GM19438 (cell line): ENCODE data around the gene GDPD2.

Experiments used
- ATAC-seq: cut with Tn5 transposase; IDR thresholded peaks from one replicate; pipeline ENCODE4 v1.9.1; 2021; ENCODE audit warnings: low read depth; ENCODE audit not compliant: unreplicated experiment

The GDPD2 gene

DNA sequence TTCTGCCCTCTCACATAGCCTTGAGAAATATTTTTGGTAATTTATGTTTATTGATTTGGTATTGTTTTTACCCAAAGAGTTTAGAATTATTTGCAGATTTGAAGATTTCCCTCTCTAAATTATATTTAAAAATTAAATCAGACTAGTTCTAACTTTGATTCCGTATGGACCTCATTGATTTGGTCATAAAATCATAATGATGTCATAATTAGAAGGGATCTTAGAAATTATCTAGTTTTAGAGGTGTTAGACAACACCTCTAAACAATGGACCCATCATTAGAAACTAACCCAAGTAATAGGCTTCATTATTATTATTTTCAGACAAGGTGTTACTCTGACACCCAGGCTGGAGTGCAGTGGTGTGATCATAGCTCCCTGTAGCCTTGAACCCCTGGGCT is 45.6 kb downstream of the GDPD2 start:
- ATAC-seq, result no peak

DNA sequence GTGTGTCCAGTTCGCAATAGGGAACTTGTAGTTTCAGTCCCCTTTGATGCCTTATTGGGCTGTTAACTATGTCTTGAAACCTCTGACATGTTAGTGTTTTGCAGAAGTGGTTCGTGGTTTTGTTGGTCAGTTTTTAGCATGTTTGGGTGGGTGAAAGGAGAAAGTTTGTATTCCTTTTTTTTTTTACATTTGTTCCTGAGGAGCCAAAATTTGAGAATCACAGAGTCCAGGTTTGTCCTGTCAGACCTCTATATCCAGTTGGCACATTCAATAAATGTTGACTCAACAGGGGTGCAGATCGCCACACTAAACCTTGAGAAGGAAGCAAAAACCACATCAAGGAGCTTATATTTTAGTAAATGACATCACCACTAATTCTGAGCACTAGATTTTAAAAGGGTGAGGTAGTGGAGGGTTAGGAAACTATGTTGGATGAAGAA is 47.8 kb downstream of the GDPD2 start:
- no peak for ATAC-seq

DNA sequence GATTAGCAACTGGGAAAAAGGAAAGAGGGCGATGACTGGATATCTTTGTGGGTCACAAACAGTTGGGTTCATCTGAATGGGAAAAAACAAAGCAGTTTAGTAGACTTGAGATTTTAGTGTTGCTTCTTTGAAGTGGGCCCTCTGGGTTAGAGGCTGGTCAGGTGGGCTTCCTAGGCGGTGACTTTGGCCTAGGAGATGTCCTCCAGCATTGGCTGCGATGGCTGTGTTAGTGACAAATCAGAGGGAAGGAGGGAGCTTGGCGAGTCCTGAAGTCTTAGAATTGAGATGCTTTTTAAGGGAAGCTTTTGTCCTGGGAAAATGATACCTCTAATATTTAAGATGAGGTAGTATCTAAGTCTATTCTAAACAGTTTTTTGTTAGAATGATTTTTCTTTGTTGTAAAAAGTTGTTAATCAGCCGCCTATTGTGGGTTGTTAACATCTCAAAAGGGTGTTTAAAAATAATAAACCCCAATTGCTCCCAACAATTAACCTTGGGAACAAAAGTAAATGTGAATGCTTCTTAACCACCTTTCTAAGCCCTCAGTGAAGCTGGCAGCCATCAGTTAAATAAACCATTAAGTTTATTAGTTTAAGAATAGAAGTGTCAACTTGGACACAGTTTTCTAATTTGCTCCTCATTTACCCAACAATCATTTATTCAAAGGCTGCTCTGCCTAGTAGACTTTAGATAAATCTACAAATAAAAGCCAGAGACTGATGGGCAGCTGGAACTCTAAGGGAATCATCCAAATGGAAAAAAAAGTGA is 53.2 kb downstream of the GDPD2 start:
- ATAC-seq, result no peak

DNA sequence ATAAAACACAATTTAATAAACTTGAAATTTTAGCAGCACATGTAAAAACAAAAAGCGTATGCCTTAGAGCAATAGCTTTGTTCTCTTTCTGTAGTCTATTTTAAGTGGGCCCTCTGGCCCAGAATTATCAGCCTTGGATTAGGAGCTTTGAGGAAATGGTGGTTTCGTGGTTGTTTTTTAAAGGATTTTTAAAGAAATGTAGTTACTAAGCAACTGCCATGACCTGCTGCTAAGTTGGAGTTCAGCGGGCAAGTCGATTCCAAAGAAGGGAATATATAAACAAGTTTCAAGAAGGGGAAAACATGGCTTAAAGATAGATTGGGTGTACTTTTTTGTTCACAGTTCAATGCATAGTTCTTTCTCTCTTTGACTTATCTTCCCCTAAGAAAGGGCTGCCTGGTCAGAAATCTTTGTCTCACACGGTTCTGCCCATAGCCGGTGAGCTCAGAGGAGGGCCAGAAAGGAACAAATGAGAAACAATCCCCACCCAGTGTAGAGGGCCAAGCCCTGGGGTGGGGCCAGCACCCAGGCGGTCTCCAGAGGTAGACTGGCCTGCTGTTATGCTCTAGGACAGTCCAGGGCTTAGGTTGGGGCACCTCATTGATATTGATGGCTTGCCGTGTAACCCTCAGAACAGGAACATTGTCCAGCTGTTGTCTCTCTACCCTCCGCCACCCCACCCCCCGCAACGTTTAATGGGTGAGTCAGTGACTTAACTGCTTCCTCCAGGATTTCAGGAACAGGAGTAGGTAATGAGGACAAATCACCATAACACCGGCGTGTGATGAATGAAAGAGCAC is 54.0 kb downstream of the GDPD2 start:
- no peak for ATAC-seq

DNA sequence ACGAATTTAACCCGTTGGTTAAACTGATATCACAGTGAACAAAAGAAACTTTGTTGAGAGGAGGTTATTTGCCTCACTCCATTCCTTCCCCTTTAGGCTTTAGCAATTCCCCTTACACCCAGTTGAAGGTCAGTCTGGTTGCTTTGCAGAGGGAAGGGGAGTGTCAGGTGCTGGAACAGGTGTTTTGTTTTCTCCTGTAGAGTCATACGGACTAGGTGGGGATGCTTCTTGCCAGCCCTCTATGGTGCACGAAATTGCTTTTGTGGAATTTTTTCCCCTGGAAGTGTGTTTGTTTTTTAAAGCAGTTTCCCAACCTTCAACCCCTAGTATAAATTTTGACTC is 54.6 kb downstream of the GDPD2 start:
- no peak for ATAC-seq

DNA sequence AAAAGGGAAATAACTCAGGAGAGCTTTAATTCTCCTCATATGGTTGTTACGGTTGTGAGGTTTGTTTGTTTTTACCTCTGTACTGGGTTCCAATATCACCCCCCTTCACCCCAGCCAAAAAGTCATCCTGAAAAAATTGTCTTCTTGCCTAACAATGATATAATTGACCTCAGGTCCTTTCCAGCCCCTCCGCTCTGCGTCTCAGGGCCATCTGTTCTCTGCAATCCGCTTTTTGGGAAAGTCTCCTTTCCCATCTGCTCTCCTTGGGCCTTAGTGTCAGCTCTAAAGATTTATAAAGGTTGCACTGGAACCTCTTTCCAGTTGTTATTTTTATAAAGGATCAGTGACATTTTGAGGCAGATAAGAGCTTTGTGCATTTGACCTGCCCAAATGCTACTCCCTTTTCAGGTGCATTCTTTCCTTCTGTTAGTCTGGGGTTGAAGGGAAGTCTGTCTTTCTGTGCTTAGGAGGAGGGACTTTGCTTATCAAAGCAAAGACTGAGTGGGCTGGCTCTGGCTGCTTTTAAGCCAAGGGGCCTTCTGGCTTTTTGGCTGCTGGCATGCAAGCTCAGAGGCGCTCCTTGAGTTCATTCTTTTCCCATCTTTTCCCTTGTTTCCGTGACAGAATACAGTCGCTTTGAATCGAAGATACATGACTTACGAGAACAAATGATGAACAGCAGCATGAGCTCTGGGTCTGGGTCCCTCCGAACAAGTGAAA is 55.6 kb downstream of the GDPD2 start:
- ATAC-seq, result no peak

DNA sequence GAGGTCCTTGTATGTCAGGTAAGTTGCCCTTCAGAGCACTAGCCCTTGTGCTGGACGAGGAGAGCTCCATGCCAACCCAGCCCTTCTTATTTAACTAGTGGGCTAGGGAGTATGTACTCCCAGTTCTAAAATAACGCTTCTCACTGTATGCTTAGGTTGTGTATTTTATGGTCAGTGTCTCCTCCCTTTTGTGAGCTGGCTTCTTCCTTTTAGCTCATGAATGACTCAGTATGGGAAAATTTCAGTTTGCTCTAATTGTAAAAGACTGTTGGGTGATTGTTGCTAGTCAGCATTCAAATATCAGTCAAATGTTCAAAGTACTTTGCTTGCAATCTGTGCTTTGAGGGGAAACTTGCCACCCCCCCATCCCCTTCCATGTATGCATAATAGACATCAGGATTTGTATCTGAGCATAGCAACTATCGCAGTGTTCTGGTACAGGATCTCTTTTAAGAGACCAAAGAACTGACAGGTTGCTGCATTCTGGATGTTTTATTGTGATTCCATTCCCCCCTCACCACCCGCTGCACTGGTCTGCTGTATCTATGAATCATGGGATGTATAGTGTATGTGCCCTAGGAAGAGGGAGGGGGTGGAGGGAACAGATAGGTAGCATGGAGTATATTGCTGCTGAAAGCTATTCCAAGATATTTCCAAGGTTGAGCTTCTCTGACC is 56.3 kb downstream of the GDPD2 start:
- no peak for ATAC-seq

DNA sequence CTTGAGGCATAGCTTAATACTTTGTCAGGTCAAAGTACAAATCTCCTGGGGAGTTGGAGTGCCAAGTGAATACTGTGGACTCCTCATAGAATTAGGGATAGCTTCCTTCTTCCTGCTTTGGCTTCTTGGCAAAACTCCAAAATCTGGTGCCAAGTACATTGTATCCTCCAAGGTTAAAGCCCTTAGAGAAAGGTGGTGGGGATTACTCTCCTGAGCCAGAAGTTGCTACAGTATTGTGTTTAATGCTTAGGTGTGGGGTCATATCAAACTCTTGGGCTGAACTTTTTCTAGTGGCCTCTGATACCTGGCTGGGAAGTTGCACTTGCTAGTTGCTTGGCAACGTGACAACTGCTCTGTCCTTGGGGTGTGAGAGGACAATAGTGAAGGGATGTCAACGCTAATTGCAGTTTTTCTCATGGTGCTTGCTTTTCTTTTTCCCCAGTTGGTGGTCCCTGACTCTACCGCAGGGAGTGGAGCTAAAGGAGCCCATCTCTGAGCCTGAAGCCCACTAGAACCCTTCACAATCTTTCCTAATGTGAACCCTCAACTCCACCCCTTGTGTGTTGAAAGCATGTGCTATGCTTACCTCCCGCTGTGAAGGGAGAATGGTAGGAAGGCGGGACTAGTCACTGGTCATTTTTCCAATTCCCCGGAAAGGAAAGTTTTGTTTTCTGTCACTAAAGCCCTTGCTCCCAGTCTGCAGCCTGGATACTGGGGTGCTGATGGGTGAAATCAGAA is 57.0 kb downstream of the GDPD2 start:
- no peak for ATAC-seq

DNA sequence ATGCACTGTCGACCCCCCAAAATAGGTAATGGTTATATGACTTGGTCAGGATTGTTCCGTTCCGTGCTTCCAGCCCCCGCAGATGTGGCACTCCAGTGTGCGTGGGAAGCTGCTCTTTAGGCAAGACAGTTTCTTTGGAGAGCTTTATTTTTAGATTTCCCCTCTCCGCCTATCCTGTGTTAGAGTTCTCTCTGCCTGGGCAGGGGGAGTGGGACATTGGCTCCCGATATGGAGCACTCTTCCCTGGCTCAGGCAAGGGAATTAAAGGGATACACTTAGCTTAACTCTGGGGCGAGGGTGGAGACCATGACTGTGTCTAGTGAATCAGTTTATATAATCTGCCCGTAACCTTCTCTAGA is 57.5 kb downstream of the GDPD2 start:
- ATAC-seq, result no peak

DNA sequence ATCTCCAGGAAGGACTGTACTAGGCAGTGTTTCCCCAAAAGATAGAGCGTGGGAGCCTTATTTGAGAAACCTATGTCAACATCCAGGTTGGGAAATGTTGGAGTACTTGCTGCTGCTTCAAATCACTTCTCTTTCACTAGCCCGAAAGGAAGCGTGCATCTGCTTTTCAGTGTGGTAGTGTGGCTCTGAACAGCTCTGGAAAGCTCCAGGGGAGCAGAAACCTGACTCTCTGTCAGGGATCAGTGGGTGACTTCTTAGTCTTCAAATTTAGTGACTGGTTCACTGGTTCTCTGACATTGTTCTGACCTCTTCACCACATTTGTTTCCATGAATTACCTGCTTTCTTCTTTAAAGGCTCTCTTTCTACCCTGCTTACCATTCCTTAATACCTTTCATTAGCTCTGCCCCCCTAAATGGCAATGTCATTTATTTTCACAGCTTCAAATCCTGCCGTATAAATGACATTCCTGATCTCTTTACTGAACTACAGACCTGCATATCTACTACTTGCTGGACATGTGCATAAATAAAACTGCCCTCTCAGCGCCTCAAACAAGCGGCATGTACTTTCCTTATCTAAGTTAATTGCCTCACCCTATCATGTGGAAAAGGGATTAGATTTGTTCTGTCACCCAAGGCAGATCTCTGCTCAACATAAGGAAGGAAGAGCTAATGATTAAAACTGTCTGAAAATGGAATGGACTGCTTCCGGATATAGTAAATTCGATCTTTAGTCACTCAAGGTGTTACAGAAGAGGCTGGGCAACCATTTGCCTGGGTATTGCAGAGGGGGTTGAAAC is 58.6 kb downstream of the GDPD2 start:
- ATAC-seq, result no peak

DNA sequence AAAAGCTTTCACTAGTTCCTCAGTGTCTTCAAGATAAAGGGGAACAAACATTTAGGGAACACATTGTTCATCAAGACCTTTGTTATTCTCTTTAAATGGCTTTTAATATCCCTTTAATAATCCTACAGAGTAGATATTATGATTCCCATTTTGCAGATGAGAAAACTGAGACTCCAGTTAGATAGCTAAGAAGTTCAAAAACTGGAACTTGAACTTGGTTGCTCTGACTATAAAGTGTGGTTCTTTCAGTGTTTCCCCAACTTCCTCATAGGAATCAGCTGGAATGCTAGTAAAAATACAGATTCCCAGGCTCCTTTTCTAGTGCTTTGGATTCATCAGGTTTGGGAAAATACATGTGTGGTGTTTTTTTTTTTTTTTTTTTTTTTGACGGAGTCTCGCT is 59.2 kb downstream of the GDPD2 start:
- ATAC-seq, result no peak
